Measurements from ENCODE around the gene UBXN2A. TPM values are rescaled to one million over a fixed set of nuclear protein-coding genes. Genes with fewer than 3 reads are reported as not detected.

UBXN2A gene
- total RNA-seq, 2 experiments from 2014 or later = 11.8 to 12.8 TPM

GRCh38 chr2:23926750-23927571 is 13.3 kb upstream of the UBXN2A start, which contains the start of gene ATAD2B:
TSS of gene ATAD2B (minus strand) at chr2:23927123. CDS start at chr2:23926770, 353 bp downstream.
- CTCF ChIA-PET = interaction anchor here (0.6 to 4.1 kb wide), 21 partner anchors 12 to 1415 kb away, joined by 3 to 22 read pairs (median 4); partner anchors contain the start of genes DNMT3A, SF3B6, TP53I3 and UBXN2A
- POLR2A ChIA-PET = interaction anchor here (0.5 to 3.8 kb wide), 18 partner anchors 13 to 659 kb away, joined by 3 to 82 read pairs (median 4); partner anchors contain the start of genes FAM228B, SF3B6, TP53I3 and UBXN2A

- POLR2A ChIA-PET = no interaction called here
- CTCF ChIA-PET = no interaction called here
These were observed 6.0 kb upstream of the UBXN2A start for GRCh38 chr2:23934259-23934658.

GRCh38 chr2:23940718-23941620 is 706 bp downstream of the UBXN2A start:
- ChIA-PET POLR2A (interaction anchor here (0.6 to 3.3 kb wide), 4 partner anchors 10 to 135 kb away, joined by 4 to 82 read pairs (median 7); partner anchors contain the start of gene ATAD2B), CTCF (interaction anchor here (0.6 to 2.4 kb wide), 5 partner anchors 14 to 151 kb away, joined by 3 to 9 read pairs (median 3); partner anchors contain the start of genes ATAD2B and TP53I3)

- POLR2A ChIA-PET = interaction anchor here (0.7 to 2.2 kb wide), 4 partner anchors 11 to 125 kb away, joined by 3 to 19 read pairs (median 6); partner anchors contain the start of gene ATAD2B
- CTCF ChIA-PET = interaction anchor here (0.6 to 2.4 kb wide), 3 partner anchors 14 to 151 kb away, joined by 3 to 9 read pairs (median 3); partner anchors contain the start of genes ATAD2B and TP53I3
These were observed 1.4 kb downstream of the UBXN2A start for GRCh38 chr2:23941644-23942043.

GRCh38 chr2:23943666-23944065 is 3.4 kb downstream of the UBXN2A start:
- POLR2A ChIA-PET = no interaction called here
- CTCF ChIA-PET = no interaction called here

- POLR2A ChIA-PET = no interaction called here
- CTCF ChIA-PET = no interaction called here
These were observed 4.3 kb downstream of the UBXN2A start for GRCh38 chr2:23944527-23944926.

GRCh38 chr2:23944976-23945375 is 4.7 kb downstream of the UBXN2A start:
- POLR2A ChIA-PET = no interaction called here
- CTCF ChIA-PET = interaction anchor here (1.1 kb wide), 1 partner anchor 139 kb away, joined by 3 read pairs; no protein-coding TSS in a partner anchor

GRCh38 chr2:23947350-23947749 is 7.1 kb downstream of the UBXN2A start:
- CTCF ChIA-PET = no interaction called here

GRCh38 chr2:23952558-23952957 is 12.3 kb downstream of the UBXN2A start:
- ChIA-PET CTCF (interaction anchor here (0.6 kb wide), 1 partner anchor 29 kb away, joined by 3 read pairs; no protein-coding TSS in a partner anchor), POLR2A (interaction anchor here (0.5 kb wide), 1 partner anchor 90 kb away, joined by 7 read pairs; no protein-coding TSS in a partner anchor)

More at GRCh38 chr2:23947350-23947749, 7.1 kb downstream of the UBXN2A start:
- POLR2A ChIA-PET = no interaction called here

GRCh38 chr2:23953625-23954024 is 13.4 kb downstream of the UBXN2A start:
- ChIA-PET POLR2A (no interaction called here), CTCF (no interaction called here)

- CTCF ChIA-PET = interaction anchor here (1.0 kb wide), 1 partner anchor 28 kb away, joined by 4 read pairs; the partner anchor contains the start of gene ATAD2B
- POLR2A ChIA-PET = interaction anchor here (0.7 kb wide), 1 partner anchor 27 kb away, joined by 14 read pairs; the partner anchor contains the start of gene ATAD2B
These were observed 14.2 kb downstream of the UBXN2A start for GRCh38 chr2:23954325-23955014.

- ChIA-PET CTCF (interaction anchor here (0.6 kb wide), 1 partner anchor 665 kb away, joined by 3 read pairs; no protein-coding TSS in a partner anchor), POLR2A (no interaction called here)
These were observed 27.6 kb downstream of the UBXN2A start for GRCh38 chr2:23967846-23968245.

- ChIA-PET POLR2A (no interaction called here), CTCF (no interaction called here)
These were observed 36.6 kb downstream of the UBXN2A start for GRCh38 chr2:23976883-23977282.

- ChIA-PET CTCF (no interaction called here), POLR2A (no interaction called here)
These were observed 48.1 kb downstream of the UBXN2A start for GRCh38 chr2:23988371-23988770.

GRCh38 chr2:23992931-23993330 is 52.7 kb downstream of the UBXN2A start:
- ChIA-PET POLR2A (no interaction called here), CTCF (no interaction called here)

- ChIA-PET CTCF (no interaction called here), POLR2A (no interaction called here)
These were observed 53.5 kb downstream of the UBXN2A start for GRCh38 chr2:23993736-23994269.

- ChIA-PET POLR2A (no interaction called here), CTCF (no interaction called here)
These were observed 54.3 kb downstream of the UBXN2A start for GRCh38 chr2:23994567-23994966.

- ChIA-PET POLR2A (no interaction called here), CTCF (no interaction called here)
These were observed 67.4 kb downstream of the UBXN2A start for GRCh38 chr2:24007693-24008092.
